Neuronal stem cell (in vitro differentiated cells): ENCODE results near the gene MRPL54. TPM values are rescaled to one million over a fixed set of nuclear protein-coding genes. Genes with fewer than 3 reads are reported as not detected.

Experiments used
- DNase-seq: peaks from one replicate; pipeline ENCODE4 v3.0.0-alpha.2; 2013; ENCODE audit warnings: low spot score
- H2AFZ ChIP-seq: one replicate; pipeline ENCODE4 v1.6.1; 2013; ENCODE audit warnings: mild to moderate bottlenecking, low read length, inconsistent platforms
- H2AK5ac ChIP-seq: 2 replicates; pipeline ENCODE4 v1.6.1; 2013; ENCODE audit warnings: low read depth, mild to moderate bottlenecking, inconsistent platforms, low read length, moderate library complexity, mixed read lengths
- H2BK120ac ChIP-seq: 2 replicates; pipeline ENCODE4 v1.6.1; 2013; ENCODE audit warnings: low read depth, mild to moderate bottlenecking, inconsistent platforms, low read length, moderate library complexity, mixed read lengths
- H2BK12ac ChIP-seq: one replicate; pipeline ENCODE4 v1.6.1; 2013; ENCODE audit warnings: low read length, inconsistent platforms
- H2BK15ac ChIP-seq: 2 replicates; pipeline ENCODE4 v1.6.1; 2013; ENCODE audit warnings: mild to moderate bottlenecking, low read length, inconsistent platforms, mixed read lengths
- H2BK5ac ChIP-seq: one replicate; pipeline ENCODE4 v1.6.1; 2013; ENCODE audit warnings: inconsistent platforms, mild to moderate bottlenecking, low read length, moderate library complexity
- H3K14ac ChIP-seq: one replicate; pipeline ENCODE4 v1.6.1; 2013; ENCODE audit warnings: low read length, inconsistent platforms
- H3K18ac ChIP-seq: 2 replicates; pipeline ENCODE4 v1.6.1; 2013; ENCODE audit warnings: low read length, inconsistent platforms
- H3K23ac ChIP-seq: 2 replicates; pipeline ENCODE4 v1.6.1; 2013; ENCODE audit warnings: low read depth, mild to moderate bottlenecking, mixed read lengths, low read length, inconsistent platforms; ENCODE audit not compliant: poor library complexity
- H3K27ac ChIP-seq: replicated peaks from 3 replicates; pipeline ENCODE4 v1.5.1; 2013; ENCODE audit warnings: low read length, inconsistent platforms
- H3K27me3 ChIP-seq, 3 experiments: 2 replicates each; pipeline ENCODE4 v1.6.1; 2013; ENCODE audit warnings: low read length in 3 of 3, mild to moderate bottlenecking in 2 of 3, inconsistent platforms in 1 of 3, low read depth in 1 of 3, mixed read lengths in 1 of 3, moderate library complexity in 1 of 3; ENCODE audit not compliant: control insufficient read depth in 3 of 3, insufficient read depth in 3 of 3
- H3K36me3 ChIP-seq, 2 donors: replicated peaks in 1 of 2; 2 replicates each; pipeline ENCODE4 v1.6.1; 2013; ENCODE audit warnings: low read length in 2 of 2; ENCODE audit not compliant: control insufficient read depth in 2 of 2, insufficient read depth in 2 of 2
- H3K4ac ChIP-seq: 2 replicates; pipeline ENCODE4 v1.6.1; 2013; ENCODE audit warnings: inconsistent platforms, mild to moderate bottlenecking, low read length, moderate library complexity
- H3K4me1 ChIP-seq, 2 donors: 1 replicate in 1 of 2; 2 replicates in 1 of 2; pipeline ENCODE4 v1.6.1; 2013; ENCODE audit warnings: low read length in 2 of 2, low read depth in 1 of 2; ENCODE audit not compliant: control insufficient read depth in 2 of 2, insufficient read depth in 1 of 2
- H3K4me2 ChIP-seq: one replicate; pipeline ENCODE4 v1.6.1; 2013; ENCODE audit warnings: mild to moderate bottlenecking, low read length, inconsistent platforms; ENCODE audit not compliant: insufficient read depth, poor library complexity, severe bottlenecking
- H3K4me3 ChIP-seq, 2 donors: 2 replicates each; pipeline ENCODE4 v1.5.1; 2013; ENCODE audit warnings: low read length in 2 of 2, mild to moderate bottlenecking in 2 of 2, inconsistent platforms in 1 of 2, moderate library complexity in 1 of 2
- H3K79me1 ChIP-seq: one replicate; pipeline ENCODE4 v1.6.1; 2013; ENCODE audit warnings: low read depth, mild to moderate bottlenecking, inconsistent platforms, low read length, moderate library complexity
- H3K9ac ChIP-seq: one replicate; pipeline ENCODE4 v1.6.1; 2013; ENCODE audit warnings: mild to moderate bottlenecking, low read depth, low read length, inconsistent platforms; ENCODE audit not compliant: poor library complexity
- H3K9me3 ChIP-seq, 2 donors: replicated peaks in 1 of 2; 2 replicates each; pipeline versions ENCODE3 to v1.6.1; 2013; ENCODE audit warnings: low read length in 2 of 2, mild to moderate bottlenecking in 2 of 2, inconsistent platforms in 1 of 2, low read depth in 1 of 2, mixed read lengths in 1 of 2, moderate library complexity in 1 of 2; ENCODE audit not compliant: control insufficient read depth in 2 of 2, insufficient read depth in 1 of 2
- H4K8ac ChIP-seq: one replicate; pipeline ENCODE4 v1.6.1; 2013; ENCODE audit warnings: low read depth, mild to moderate bottlenecking, inconsistent platforms, low read length, moderate library complexity
- H4K91ac ChIP-seq: one replicate; pipeline ENCODE4 v1.6.1; 2013; ENCODE audit warnings: low read length, low read depth, mild to moderate bottlenecking, inconsistent platforms; ENCODE audit not compliant: poor library complexity
- WGBS, 2 donors: extraction: QIAGEN DNeasy Blood & Tissue Kit; methylation state at CpG; one replicate each; pipeline ENCODE4 v1.1.7; 2013; ENCODE audit warnings: missing lambda C conversion rate in 2 of 2, mixed read lengths in 1 of 2; ENCODE audit not compliant: insufficient read length in 2 of 2, insufficient replicate concordance in 1 of 2; ENCODE audit errors: extremely low coverage in 2 of 2; 5-methylcytosine and 5-hydroxymethylcytosine counted together
- small RNA-seq: library from polyadenylated mRNA; stranded (forward); fragments of <200 nt; extraction: miRNeasy Mini kit (QIAGEN cat#:217004); gene quantifications from one replicate; pipeline ENCODE3, GENCODE V24; 2013; ENCODE audit not compliant: insufficient read depth

The MRPL54 gene

DNA sequence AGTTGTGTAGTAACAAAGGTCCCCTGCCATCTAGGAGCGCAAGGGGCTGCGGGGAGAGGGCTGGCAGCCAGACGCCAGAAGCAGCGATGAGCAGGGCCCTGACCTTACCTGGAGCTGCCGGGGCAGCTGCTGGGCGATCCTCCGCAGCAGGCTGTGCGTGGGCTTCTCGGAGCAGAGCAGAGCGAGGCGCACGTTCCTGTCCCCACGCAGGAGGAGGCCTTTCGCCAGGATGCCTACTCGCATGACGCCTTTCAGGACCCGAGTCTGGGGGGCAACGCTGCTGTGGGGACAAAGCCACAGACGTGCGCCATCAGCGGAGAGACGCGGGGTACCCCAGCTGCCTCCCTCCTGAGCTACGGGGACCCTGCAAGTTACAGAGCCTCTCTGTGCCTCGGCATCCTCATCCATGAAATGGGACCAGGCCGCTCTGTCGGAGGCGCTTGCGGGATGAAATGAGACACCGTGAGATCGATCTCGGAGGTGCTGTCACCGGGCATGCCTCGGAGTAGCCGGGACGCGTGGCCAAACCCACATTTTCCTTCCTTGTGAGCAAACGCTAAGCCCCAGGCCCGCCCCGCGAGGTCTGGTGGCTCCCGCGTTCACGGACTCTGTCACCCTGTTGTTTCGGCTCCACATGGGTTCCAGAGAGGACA is 54.2 kb downstream of the MRPL54 start:
- Histone ChIP-seq H4K8ac (no peak overlapping the region), H3K23ac (peak overlapping the region; percentile 75), H3K9me3 (no peaks in the 10 kb centered on the region), H3K27me3 (no peaks in the 10 kb centered on the region), H3K79me1 (no peaks in the 10 kb centered on the region), H3K27ac (no peak overlapping the region), H4K91ac (no peak overlapping the region), H2BK15ac (peak overlapping the region; percentile 7), H2BK5ac (no peak overlapping the region), H3K9ac (no peak overlapping the region), H2AK5ac (peak overlapping the region; percentile 68), H3K4me1 (peaks cover 2 to 3% of the 10 kb centered on the region in 2 donors), H3K36me3 (no peaks in the 10 kb centered on the region), H2BK120ac (no peak overlapping the region), H2AFZ (no peak overlapping the region), H3K4ac (peak overlapping the region; percentile 67), H3K14ac (no peak overlapping the region), H3K4me2 (no peak overlapping the region), H3K18ac (no peak overlapping the region), H2BK12ac (no peak overlapping the region), H3K4me3 (peak overlapping the region in 1 of 2 donors; percentile 24)
- no peak for DNase-seq
- no CpG with 5 or more reads among the region's 45 CpGs for WGBS, 2 donors

Small RNA genes within 50 kb of the gene (small RNA-seq; reads per million reads assigned to genes)
- gene AC005777.1: not detected
